DOHH2 (cell line): ENCODE results near the gene PTPRT.

Experiments
- H3F3A ChIP-seq: fragments of 200-600 bp; sonication (generic), shearing (Covaris generic); 2 replicates; pipeline ENCODE4 v1.6.0; 2016; ENCODE audit warnings: antibody characterized with exemption, mild to moderate bottlenecking; ENCODE audit not compliant: control insufficient read depth, insufficient read depth
- H3K27ac ChIP-seq: fragments of 200-600 bp; sonication (generic); 2 replicates; pipeline ENCODE4 v1.5.1; 2014; ENCODE audit warnings: low read depth, mild to moderate bottlenecking, low read length, moderate library complexity
- H3K27me3 ChIP-seq: fragments of 200-600 bp; sonication (generic); 2 replicates; pipeline ENCODE4 v1.6.1; 2014; ENCODE audit warnings: mild to moderate bottlenecking, low read length, mixed read lengths; ENCODE audit not compliant: control insufficient read depth
- H3K36me3 ChIP-seq: fragments of 200-600 bp; sonication (generic); 2 replicates; pipeline ENCODE4 v1.6.1; 2014; ENCODE audit warnings: mild to moderate bottlenecking, low read length, moderate library complexity, mixed read lengths; ENCODE audit not compliant: control insufficient read depth
- H3K4me1 ChIP-seq: fragments of 200-600 bp; sonication (generic); 2 replicates; pipeline ENCODE4 v1.6.1; 2014; ENCODE audit warnings: mild to moderate bottlenecking, low read length, mixed read lengths; ENCODE audit not compliant: control insufficient read depth
- H3K4me2 ChIP-seq: fragments of 200-600 bp; sonication (generic); 2 replicates; pipeline ENCODE4 v1.6.0; 2014; ENCODE audit warnings: mild to moderate bottlenecking, low read length, moderate library complexity
- H3K4me3 ChIP-seq: fragments of 200-600 bp; sonication (generic); 2 replicates; pipeline ENCODE4 v1.5.1; 2014; ENCODE audit warnings: mild to moderate bottlenecking, low read length, mixed read lengths
- H3K79me2 ChIP-seq: fragments of 200-600 bp; sonication (generic); 2 replicates; pipeline ENCODE4 v1.6.1; 2014; ENCODE audit warnings: mild to moderate bottlenecking, low read length, mixed read lengths; ENCODE audit not compliant: control insufficient read depth
- H3K9me2 ChIP-seq: fragments of 200-600 bp; sonication (generic); replicated peaks from 2 replicates; pipeline ENCODE4 v1.6.1; 2014; ENCODE audit warnings: mild to moderate bottlenecking, low read length, mixed read lengths; ENCODE audit not compliant: control insufficient read depth
- H3K9me3 ChIP-seq: fragments of 200-600 bp; sonication (generic); 2 replicates; pipeline ENCODE4 v1.6.1; 2014; ENCODE audit warnings: antibody characterized with exemption, low read length, mixed read lengths; ENCODE audit not compliant: control insufficient read depth, insufficient read depth
- H4K20me1 ChIP-seq: fragments of 200-600 bp; sonication (generic); 2 replicates; pipeline ENCODE4 v1.6.0; 2014; ENCODE audit warnings: low read depth, mild to moderate bottlenecking, antibody characterized with exemption, low read length, moderate library complexity; ENCODE audit not compliant: control insufficient read depth, insufficient read depth
- CTCF ChIP-seq: fragments of 200-600 bp; sonication (generic); IDR thresholded peaks from one replicate; pipeline ENCODE4 v1.5.1; 2014; ENCODE audit warnings: antibody characterized with exemption, mild to moderate bottlenecking, low read depth, low read length; ENCODE audit not compliant: poor library complexity, severe bottlenecking
- EZH2phosphoT487 ChIP-seq: fragments of 200-600 bp; sonication (generic); IDR thresholded peaks from 2 replicates; pipeline ENCODE4 v1.6.1; 2017; ENCODE audit warnings: borderline replicate concordance, mild to moderate bottlenecking, antibody characterized with exemption, low read length, moderate library complexity, mixed read lengths

Gene PTPRT

GRCh38 chr20:42406826-42407225, 782.9 kb downstream of the PTPRT start:
- no peaks in the 10 kb centered on the region for H3K79me2 ChIP-seq
- H3K9me2 ChIP-seq = no peaks in the 10 kb centered on the region
- no peaks in the 10 kb centered on the region for H3K9me3 ChIP-seq
- TF ChIP-seq EZH2phosphoT487 (no peak), CTCF (no peak)
- H4K20me1 ChIP-seq = no peaks in the 10 kb centered on the region
- no peaks in the 10 kb centered on the region for H3K27me3 ChIP-seq
- no peaks in the 10 kb centered on the region for H3F3A ChIP-seq
- no peak overlapping the region for H3K27ac ChIP-seq
- no peaks in the 10 kb centered on the region for H3K36me3 ChIP-seq
- no peaks in the 10 kb centered on the region for H3K4me1 ChIP-seq
- H3K4me3 ChIP-seq = no peak overlapping the region
- no peak overlapping the region for H3K4me2 ChIP-seq

DNA sequence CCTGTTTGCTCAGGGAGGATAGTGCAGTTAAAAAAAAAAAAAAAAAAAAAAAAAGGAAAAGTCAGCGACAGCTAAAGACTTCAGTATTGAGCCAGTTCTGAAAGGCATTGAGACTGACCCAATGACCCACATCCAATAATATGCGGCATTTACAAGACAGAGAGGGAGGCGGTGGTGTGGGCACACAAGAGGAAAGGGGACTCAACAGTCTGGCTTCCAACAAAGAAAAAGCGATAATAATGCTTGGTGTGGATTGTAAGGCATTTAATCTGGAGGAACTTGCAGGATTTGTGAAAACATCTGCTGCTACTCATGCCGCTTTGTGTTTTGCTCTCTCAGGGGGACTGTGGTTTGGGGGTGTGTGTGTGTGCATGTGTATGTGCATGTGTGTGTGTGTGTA, 787.3 kb downstream of the PTPRT start:
- H3K4me1 ChIP-seq = no peaks in the 10 kb centered on the region
- no peaks in the 10 kb centered on the region for H3F3A ChIP-seq
- no peaks in the 10 kb centered on the region for H3K36me3 ChIP-seq
- H3K9me3 ChIP-seq = no peaks in the 10 kb centered on the region
- TF ChIP-seq EZH2phosphoT487 (no peak), CTCF (no peak)
- no peak overlapping the region for H3K27ac ChIP-seq
- H3K27me3 ChIP-seq = no peaks in the 10 kb centered on the region
- no peaks in the 10 kb centered on the region for H4K20me1 ChIP-seq
- H3K79me2 ChIP-seq = no peaks in the 10 kb centered on the region
- H3K4me2 ChIP-seq = no peak overlapping the region
- H3K9me2 ChIP-seq = no peaks in the 10 kb centered on the region
- H3K4me3 ChIP-seq = no peak overlapping the region

DNA sequence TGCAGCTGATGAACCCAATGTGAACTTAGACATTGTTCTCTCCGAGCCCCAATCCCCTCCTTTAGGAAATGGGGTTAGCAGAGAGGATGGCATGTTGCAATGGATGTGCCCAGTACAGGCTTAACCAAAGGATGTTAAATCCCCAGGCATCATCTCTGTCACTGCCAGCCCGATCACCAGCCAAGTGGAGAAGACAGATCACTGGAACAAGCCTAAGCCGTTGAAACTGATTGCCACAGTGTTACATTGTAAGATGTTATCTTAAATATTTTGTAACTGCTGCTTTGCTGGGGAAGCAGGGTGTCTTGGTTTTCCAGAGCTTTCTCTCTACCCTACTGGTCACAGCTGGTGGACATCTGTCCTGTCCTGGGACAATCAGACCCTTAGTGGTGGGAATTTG, 788.1 kb downstream of the PTPRT start:
- Histone ChIP-seq H3K79me2 (no peaks in the 10 kb centered on the region), H3K9me2 (no peaks in the 10 kb centered on the region), H3K9me3 (no peaks in the 10 kb centered on the region), H3K4me1 (no peaks in the 10 kb centered on the region), H3K36me3 (no peaks in the 10 kb centered on the region), H3K4me3 (no peak overlapping the region), H3F3A (no peaks in the 10 kb centered on the region), H4K20me1 (no peaks in the 10 kb centered on the region), H3K4me2 (no peak overlapping the region), H3K27me3 (no peaks in the 10 kb centered on the region), H3K27ac (no peak overlapping the region)
- TF ChIP-seq EZH2phosphoT487 = no peak
- TF ChIP-seq CTCF = no peak

DNA sequence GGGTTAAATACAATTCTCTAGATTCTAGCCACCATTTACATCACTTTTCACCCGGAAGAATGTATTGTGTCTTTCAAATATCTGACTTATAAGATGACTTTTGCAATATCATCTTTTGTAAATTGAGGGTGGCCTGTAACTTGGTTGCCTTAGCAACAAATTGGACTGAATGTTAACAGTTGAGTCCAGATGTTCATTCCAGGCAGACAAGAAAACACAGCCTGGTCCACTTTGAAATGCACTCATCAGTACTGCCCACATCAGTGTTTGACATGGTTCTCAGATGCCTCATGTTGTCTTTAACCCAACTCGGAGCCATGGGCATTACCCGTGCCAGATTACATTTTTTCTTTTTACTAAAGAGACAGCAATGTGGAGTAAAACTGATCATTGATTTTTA, 789.9 kb downstream of the PTPRT start:
- Histone ChIP-seq H3K36me3 (no peaks in the 10 kb centered on the region), H3K9me2 (no peaks in the 10 kb centered on the region), H3K4me3 (no peak overlapping the region), H3K27me3 (no peaks in the 10 kb centered on the region), H3K9me3 (no peaks in the 10 kb centered on the region), H3K27ac (no peak overlapping the region), H3F3A (no peaks in the 10 kb centered on the region), H3K79me2 (no peaks in the 10 kb centered on the region), H3K4me1 (no peaks in the 10 kb centered on the region), H3K4me2 (no peak overlapping the region), H4K20me1 (no peaks in the 10 kb centered on the region)
- TF ChIP-seq EZH2phosphoT487 (no peak), CTCF (no peak)
